ENCODE measurements around the gene ADCY10.
"Not testable (repeated sequence)": the region's sequence is repeated elsewhere in the genome, so short reads cannot be mapped to it uniquely, and the experiment has no call there.

The ADCY10 gene

DNA sequence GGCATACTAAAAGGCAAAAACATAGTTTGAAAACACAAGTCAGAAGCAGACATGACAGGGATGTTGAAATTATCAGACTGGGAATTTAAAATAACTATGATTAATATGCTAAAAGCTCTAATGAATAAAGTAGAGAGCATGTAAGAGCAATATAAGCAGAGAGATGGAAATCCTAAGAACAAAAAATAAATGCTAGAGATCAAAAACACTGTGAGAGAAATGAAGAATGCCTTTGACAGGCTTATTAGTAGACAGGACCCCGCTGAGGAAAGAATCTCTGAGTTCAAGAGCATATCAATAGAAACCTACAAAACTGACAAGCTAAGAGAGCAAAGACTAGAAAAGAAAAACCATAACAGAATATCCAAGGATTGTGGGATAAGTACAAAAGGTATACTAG lies 98.3 kb downstream of the ADCY10 start:
- FAIRE-seq (no peak), DNase-seq (ENCODE audit: low spot score) (no peak)

- DNase-seq (ENCODE audit: low spot score): no peak
- FAIRE-seq: no peak
These were observed 101.0 kb downstream of the ADCY10 start for GRCh38 chr1:167812972-167813371.

GRCh38 chr1:167808690-167809089 lies 105.2 kb downstream of the ADCY10 start:
- DNase-seq (ENCODE audit: low spot score) (no peak), FAIRE-seq (no peak)

GRCh38 chr1:167808104-167808503 lies 105.8 kb downstream of the ADCY10 start:
- DNase-seq (ENCODE audit: low spot score) (peak; percentile 18), FAIRE-seq (no peak)

DNA sequence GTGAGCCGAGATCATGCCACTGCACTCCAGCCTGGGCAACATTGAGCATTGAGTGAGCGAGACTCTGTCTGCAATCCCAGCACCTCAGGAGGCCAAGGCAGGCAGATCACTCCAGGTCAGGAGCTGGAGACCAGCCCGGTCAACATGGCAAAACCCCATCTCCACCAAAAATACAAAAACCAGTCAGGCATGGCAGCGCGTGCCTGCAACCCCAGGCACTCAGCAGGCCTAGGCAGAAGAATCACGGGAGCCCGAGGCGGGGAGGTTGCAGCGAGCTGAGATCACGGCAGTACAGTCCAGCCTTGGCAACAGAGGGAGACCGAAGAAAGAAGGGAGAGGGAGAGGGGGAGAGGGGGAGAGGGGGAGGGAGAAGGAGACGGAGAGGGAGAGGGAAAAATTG lies 107.3 kb downstream of the ADCY10 start:
- not testable (repeated sequence) for DNase-seq (ENCODE audit: low spot score); FAIRE-seq

DNA sequence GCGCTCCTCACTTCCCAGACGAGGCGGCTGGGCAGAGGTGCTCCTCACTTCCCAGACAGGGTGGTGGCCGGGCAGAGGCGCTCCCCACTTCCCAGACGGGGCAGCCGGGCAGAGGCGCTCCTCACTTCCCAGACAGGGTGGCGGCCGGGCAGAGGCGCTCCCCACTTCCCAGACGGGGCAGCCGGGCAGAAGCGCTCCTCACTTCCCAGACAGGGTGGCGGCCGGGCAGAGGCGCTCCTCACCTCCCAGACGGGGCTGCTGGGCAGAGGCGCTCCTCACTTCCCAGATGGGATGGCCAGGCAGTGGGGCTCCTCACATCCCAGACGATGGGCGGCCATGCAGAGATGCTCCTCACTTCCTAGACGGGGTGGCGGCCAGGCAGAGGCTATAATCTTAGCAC lies 107.7 kb downstream of the ADCY10 start:
- FAIRE-seq; DNase-seq (ENCODE audit: low spot score): not testable (repeated sequence)

- DNase-seq (ENCODE audit: low spot score): no peak
These were observed 108.8 kb downstream of the ADCY10 start for GRCh38 chr1:167805041-167805556.

DNA sequence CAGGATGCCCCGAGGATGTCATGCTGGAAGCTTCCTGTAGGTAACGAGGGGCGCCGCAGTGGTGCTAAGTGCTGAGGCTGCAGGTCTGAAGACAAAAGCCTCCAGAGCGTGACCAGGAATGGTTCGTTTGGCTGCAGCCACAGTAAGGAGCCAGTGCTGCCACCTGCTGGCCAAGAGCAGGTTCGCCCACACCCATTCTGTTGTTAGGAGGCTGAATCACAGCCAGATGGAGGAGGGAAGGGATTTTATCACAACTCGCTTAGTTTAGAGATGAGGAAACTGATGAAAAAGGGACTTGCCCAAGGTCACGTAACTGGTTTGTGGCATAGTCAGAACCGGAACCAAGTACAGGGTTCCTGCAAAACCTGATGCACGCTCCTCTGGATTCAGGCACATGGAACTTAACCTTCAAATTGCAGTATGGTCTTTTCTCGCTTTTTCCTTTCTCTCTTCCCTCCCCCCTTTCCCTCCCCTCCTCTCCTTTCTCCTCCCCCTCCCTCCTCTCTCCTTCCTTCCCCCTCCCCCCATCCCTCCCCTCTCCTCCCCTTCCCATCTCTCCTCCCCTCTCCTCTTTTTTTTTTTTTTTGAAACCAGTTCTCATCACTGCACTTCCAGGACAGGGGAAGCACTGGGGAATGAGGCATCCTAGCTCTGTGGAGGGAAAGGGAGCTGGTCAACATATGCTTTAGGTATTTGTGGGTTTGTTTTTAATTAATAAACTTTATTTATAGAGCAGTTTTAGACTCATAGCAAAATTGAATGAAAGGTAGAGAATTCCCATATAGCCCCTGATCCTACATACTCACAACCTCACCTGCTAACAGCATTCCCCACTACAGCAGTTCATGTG lies 110.4 kb downstream of the ADCY10 start:
- DNase-seq (ENCODE audit: low spot score) (peak; percentile 94), FAIRE-seq (peak; percentile 82)

More at GRCh38 chr1:167805041-167805556, 108.8 kb downstream of the ADCY10 start:
- no peak for FAIRE-seq

GRCh38 chr1:167802235-167802634 lies 111.7 kb downstream of the ADCY10 start:
- DNase-seq (ENCODE audit: low spot score) (no peak), FAIRE-seq (no peak)

GRCh38 chr1:167800251-167800650 lies 113.7 kb downstream of the ADCY10 start:
- DNase-seq (ENCODE audit: low spot score) (no peak), FAIRE-seq (no peak)

DNA sequence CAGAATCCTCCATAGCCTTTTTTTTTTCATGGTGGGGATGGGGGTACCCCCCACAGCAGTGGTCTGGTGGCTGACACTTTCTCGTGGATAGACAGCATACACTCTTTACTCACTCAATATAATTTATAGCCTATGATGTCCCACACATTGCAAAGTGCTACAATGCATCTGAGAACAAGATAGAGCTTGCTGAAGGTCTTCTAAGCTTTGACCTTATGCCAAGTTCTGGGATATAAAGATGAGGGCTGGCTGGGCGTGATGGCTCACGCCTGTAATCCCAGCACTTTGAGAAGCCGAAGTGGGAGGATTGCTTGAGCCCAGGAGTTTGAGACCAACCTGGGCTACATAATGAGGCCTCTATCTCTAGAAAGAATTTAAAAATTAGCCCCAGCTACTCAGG lies 114.2 kb downstream of the ADCY10 start:
- DNase-seq (ENCODE audit: low spot score): no peak
- FAIRE-seq: no peak

DNA sequence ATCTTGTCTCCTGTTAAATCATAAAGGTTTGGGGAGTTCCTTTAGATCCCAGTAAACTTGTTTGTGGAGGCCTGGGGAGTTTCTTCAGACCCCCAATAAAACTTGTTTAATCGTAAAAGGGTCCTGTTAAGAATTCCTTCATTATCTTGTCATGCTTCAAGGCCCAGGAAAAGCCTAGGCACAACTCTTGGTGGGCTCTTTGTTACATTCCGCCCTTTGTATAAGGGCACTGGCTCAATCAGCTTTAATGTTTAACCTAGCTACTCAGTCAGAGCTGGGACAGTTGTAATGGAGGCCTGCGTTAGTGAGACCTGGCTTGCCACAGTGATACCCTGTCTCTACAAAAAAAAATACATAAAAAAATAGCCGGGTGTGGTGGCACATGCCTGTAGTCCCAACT lies 115.0 kb downstream of the ADCY10 start:
- peak; percentile 43 for DNase-seq (ENCODE audit: low spot score)
- peak; percentile 53 for FAIRE-seq

DNA sequence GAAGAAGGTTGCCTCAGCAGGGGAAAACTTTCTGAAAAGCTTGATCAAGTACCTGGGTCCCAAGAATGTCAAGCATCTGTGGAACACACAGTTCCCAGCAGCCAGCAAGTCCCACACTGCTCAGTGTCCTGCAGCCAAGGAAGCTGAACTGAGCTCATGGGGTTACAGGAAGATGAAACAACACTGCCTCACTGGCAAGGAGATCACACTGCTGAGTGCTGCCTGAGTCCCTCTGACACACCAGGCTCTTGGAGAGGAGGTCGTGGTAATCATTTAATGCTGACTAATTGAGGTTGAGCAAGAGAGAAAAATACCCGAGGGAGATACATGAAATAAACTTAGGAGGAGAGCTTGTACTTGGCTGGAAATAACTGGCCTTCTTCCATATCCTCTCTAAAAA lies 116.9 kb downstream of the ADCY10 start:
- FAIRE-seq: peak; percentile 98

GRCh38 chr1:167795810-167796740 lies 117.9 kb downstream of the ADCY10 start:
- FAIRE-seq (peak; percentile 18), DNase-seq (ENCODE audit: low spot score) (peak; percentile 36)

More for the DNA sequence above, 116.9 kb downstream of the ADCY10 start:
- DNase-seq (ENCODE audit: low spot score): peak; percentile 97

GRCh38 chr1:167794043-167794442 lies 119.9 kb downstream of the ADCY10 start:
- FAIRE-seq (no peak), DNase-seq (ENCODE audit: low spot score) (no peak)

DNA sequence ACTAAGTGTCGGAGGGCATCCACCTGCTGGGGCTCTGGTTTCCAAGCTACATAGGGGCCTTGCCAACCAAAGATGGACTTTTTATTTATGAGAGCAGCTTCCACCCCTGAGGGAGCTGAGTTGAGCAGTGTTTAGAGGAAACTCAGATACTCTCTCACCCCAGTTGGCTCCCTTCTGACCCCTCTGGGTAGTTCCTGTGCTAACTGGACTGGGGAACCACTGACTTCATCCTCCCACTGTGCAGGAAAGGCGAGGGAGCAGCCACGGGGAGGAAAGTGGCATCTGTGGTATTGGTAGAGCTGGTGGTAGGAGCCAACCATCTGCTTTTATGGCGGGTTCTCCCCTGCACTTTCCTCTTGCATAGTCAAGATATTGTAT lies 121.8 kb downstream of the ADCY10 start:
- no peak for DNase-seq (ENCODE audit: low spot score)
- FAIRE-seq: no peak

DNA sequence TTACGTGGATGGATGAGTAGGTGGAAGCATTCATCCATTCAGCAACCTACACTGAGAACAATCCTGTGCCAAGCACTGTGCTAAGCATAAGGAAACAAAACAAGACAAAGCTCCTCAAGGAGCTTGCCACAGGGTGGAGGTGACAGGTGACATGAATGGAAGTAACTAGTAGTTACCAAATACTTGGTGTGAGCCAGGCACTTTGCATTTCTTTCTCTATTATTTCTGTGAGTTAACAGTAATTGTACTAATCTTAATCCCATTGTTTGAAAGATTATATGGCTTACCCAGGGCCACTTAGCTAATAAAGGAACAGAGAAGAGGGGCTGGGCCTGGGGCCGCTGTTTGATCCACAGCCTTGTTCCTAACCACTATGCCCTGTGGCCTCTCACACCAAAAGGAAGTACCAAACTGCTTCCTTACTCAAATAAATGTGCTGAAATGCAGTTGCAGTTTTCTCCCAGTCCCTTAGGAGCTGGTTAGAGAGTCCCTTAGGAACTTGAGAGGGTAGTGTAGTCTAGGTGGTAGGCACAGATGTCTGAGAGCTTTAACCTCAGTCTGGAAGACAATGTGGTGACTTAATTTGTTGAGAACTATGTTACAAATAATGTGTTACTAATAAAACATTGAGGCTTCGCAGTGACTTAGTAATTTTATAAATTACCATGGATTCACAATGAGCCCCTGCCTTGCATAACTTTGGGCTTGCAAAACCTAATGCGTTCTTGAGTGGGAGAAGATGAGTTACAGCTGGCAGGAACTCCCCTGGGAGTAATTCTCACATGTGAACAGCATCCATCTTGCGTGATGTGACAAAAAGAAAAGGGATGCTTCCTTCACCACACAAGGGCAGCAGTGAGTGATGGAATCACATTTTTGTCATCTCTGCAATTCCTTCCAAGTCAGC lies 122.4 kb downstream of the ADCY10 start:
- FAIRE-seq: no peak
- no peak for DNase-seq (ENCODE audit: low spot score)

GRCh38 chr1:167790117-167790516 lies 123.8 kb downstream of the ADCY10 start:
- DNase-seq (ENCODE audit: low spot score) (no peak), FAIRE-seq (no peak)

- FAIRE-seq: no peak
- DNase-seq (ENCODE audit: low spot score): no peak
These were observed 124.4 kb downstream of the ADCY10 start for GRCh38 chr1:167789501-167789900.

- DNase-seq (ENCODE audit: low spot score) (no peak), FAIRE-seq (no peak)
These were observed 127.4 kb downstream of the ADCY10 start for GRCh38 chr1:167786502-167786901.
